HG03378 (cell line): ENCODE results near the gene NOS2.
"Not testable (repeated sequence)": the region's sequence is repeated elsewhere in the genome, so short reads cannot be mapped to it uniquely, and the experiment has no call there.

Source experiments
- ATAC-seq: cut with Tn5 transposase; IDR thresholded peaks from one replicate; pipeline ENCODE4 v1.9.1; 2021; ENCODE audit warnings: mild to moderate bottlenecking, moderate library complexity; ENCODE audit not compliant: unreplicated experiment

NOS2 gene

GRCh38 chr17:27800522-27800921 lies at the start of gene NOS2:
Gene NOS2, minus strand, starts transcription at chr17:27800529. Its CDS starts 1,720 bp downstream, at chr17:27798809.
- no peak for ATAC-seq

GRCh38 chr17:27849474-27850185 lies 49.3 kb upstream of the NOS2 start:
- ATAC-seq, result no peak

GRCh38 chr17:27848931-27849330 lies 48.6 kb upstream of the NOS2 start:
- ATAC-seq, result no peak

- not testable (repeated sequence) for ATAC-seq
These were observed 46.5 kb upstream of the NOS2 start for GRCh38 chr17:27846808-27847307.

- no peak for ATAC-seq
These were observed 45.8 kb upstream of the NOS2 start for GRCh38 chr17:27846042-27846655.

- ATAC-seq, result no peak
These were observed 45.1 kb upstream of the NOS2 start for GRCh38 chr17:27845264-27846041.

GRCh38 chr17:27840688-27841087 lies 40.4 kb upstream of the NOS2 start:
- no peak for ATAC-seq

- not testable (repeated sequence) for ATAC-seq
These were observed 40.0 kb upstream of the NOS2 start for GRCh38 chr17:27840406-27840678.

- ATAC-seq, result not testable (repeated sequence)
These were observed 39.5 kb upstream of the NOS2 start for GRCh38 chr17:27839571-27840405.

- ATAC-seq, result not testable (repeated sequence)
These were observed 38.3 kb upstream of the NOS2 start for GRCh38 chr17:27838607-27839006.

GRCh38 chr17:27837769-27838168 lies 37.4 kb upstream of the NOS2 start:
- not testable (repeated sequence) for ATAC-seq

GRCh38 chr17:27836651-27837050 lies 36.3 kb upstream of the NOS2 start:
- no peak for ATAC-seq

GRCh38 chr17:27834571-27834970 lies 34.2 kb upstream of the NOS2 start:
- ATAC-seq, result no peak

- no peak for ATAC-seq
These were observed 32.5 kb upstream of the NOS2 start for GRCh38 chr17:27832831-27833230.

- not testable (repeated sequence) for ATAC-seq
These were observed 29.6 kb upstream of the NOS2 start for GRCh38 chr17:27829888-27830287.

GRCh38 chr17:27829143-27829711 lies 28.9 kb upstream of the NOS2 start:
- not testable (repeated sequence) for ATAC-seq

- no peak for ATAC-seq
These were observed 25.1 kb upstream of the NOS2 start for GRCh38 chr17:27825459-27825858.

- no peak for ATAC-seq
These were observed 24.4 kb upstream of the NOS2 start for GRCh38 chr17:27824745-27825144.

- no peak for ATAC-seq
These were observed 23.9 kb upstream of the NOS2 start for GRCh38 chr17:27824176-27824715.

- ATAC-seq, result not testable (repeated sequence)
These were observed 21.8 kb upstream of the NOS2 start for GRCh38 chr17:27822108-27822507.
